HG03108 (cell line): ENCODE measurements around the gene COL25A1.
"Not testable (repeated sequence)": the region's sequence is repeated elsewhere in the genome, so short reads cannot be mapped to it uniquely, and the experiment has no call there.

ENCODE experiments used
- ATAC-seq: cut with Tn5 transposase; IDR thresholded peaks from one replicate; pipeline ENCODE4 v1.9.1; 2021; ENCODE audit warnings: moderate library complexity; ENCODE audit not compliant: unreplicated experiment

The COL25A1 gene

DNA sequence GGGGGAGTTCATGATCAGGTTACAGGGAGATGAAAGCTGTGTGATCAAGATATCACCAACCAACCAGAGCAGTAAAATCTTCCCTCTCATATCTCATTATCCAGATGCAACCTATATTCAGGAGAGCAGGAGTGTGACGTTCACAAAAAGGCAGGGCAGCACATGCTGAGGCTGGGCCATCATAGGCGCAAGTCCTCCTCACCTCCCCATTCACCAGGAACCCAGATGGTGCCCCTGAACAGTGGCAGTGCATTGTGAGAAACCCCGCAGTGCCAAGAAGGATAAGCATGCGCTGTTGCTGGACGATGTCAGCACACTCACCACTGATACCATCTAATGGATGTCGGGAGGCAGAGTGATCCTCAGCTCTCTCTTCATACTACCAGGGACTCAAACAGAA is 170.9 kb downstream of the COL25A1 start:
- ATAC-seq, result no peak

DNA sequence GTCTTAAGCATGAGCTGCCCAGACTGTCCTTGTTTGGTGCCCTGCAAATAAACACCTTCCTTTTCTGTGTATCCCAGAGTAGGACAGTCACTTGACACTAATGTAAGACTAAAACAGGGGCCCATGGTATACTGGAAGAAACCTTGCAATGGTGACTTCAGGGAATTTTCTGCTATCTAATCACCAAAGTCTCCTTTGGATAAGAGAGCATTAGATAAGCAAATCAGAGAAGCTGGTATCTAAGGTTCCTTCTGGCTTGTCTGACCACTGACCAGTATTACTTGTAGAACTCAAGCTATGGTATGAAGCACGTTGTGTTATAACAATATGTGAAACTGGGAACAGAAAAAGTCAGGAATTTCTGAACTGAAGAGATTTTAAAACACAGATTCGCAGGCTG is 173.9 kb downstream of the COL25A1 start:
- ATAC-seq, result no peak

DNA sequence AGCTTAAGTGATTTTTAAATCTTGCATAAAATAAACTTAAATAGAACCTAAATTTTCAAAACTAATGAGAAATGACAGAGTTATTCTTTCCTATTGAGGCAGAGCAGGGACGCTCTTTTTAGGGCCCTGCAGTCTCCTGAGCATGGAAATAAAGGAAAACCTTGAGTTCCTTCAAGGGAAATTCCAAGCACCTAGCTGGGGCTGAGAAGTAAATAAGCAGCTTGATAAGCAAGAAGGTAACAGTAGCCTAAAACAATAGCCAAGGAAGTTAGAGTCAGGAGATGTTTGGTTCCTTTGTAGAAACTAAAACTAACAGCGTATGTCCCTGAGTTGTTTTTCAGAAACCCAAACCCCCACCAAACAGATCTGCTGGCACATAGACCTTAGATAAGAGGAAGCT is 174.6 kb downstream of the COL25A1 start:
- ATAC-seq, result no peak

DNA sequence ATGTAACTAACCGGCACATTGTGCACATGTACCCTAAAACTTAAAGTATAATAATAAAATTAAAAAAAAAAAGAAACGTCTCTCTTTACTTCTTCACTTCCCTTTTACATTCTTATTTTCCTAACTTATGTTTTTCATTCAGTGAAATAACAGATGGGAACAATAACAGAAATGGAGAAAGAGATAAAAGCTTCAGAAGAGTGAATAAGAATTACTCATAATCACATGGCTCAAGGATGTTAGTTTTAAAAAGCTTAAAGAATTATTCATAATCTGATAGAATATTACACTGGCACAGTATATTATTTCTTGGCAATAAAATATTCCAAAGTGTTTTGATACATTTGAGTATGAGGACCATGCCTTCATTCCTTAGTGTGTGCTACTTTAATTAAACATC is 175.6 kb downstream of the COL25A1 start:
- no peak for ATAC-seq

DNA sequence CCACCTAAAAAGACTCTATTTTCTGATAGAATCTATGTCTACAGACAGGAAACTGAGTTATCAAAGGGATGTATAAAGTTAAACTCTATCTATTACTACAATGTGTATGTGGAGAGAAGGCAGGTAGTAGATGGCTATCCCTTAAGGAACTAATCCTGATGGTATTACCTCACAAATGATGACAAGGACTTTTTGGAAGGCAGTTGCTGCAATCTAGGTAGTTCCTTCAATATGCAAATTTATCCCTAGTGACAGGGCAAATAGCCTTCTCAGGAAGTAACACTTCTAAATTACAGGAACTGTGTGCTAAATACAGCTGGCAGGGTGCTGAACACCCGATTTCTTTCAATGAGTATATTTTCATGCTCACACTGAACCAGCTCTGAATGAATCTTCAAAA is 177.4 kb downstream of the COL25A1 start:
- ATAC-seq, result no peak

DNA sequence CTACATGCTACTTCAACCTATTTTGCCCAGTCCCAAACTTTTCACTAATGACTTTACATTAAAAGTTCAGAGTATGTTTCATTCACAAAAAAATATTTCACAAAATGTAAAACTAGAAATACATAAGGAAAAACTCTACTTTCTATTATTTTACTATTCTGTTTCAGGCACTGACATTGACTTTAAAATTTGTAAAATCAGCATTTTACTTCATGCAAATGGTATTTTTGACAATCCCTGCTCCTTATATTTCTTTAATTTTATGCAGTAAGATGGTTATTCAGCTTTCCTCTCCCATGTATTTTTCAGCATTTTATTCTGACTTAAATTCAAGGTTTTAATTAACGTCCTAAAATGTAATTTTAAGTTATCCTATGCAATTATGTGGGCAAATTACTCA is 178.5 kb downstream of the COL25A1 start:
- ATAC-seq, result no peak

DNA sequence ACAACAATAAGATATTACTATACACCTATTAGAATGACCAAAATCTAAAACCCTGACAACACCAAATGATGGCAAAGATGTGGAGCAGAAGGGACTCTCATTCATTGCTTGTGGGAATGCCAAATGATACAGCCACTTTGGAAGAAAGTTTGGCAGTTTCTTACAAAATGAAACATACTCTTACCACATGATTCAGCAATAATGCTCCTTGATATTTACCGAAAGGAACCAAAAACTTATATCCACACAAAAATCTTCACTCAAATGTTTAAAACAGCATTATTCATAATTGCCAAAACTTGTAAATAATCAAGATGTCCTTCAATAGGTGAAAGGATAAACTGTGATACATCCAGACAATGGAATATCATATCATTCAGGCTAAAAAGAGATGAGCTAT is 180.9 kb downstream of the COL25A1 start:
- no peak for ATAC-seq

DNA sequence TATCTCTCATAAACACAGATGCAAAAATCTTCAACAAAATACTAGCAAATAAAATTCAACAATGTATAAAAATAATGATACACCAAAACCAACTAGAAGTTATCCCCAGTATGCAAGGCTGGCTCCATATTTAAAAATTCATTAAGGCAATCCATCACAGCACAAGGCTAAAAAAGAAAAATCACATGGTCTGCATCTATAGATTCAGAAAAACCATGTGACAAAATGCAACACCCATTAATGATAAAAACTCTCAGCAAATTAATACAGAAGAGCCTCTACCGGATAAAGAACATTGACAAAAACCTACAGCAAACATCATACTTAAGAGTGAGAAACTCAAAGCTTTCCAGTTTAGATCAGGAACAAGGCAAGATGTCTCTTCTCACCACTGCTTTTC is 182.6 kb downstream of the COL25A1 start:
- ATAC-seq, result no peak

DNA sequence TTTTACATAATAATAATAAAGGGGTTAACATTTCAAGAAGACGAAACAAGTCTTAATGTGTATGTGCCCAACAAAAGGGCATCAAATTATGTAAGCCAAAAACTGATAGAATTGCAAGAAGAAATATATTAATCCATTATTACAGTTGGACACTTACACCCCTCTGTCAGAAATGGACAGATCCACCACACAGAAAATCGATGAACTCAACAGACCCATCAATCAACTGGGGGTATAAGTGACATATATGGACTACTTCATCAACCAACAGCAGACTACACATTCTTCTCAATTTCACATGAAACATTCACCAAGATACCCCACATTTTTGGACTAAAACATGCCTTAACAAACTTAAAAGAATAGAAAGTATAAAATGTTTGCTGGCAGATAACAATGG is 183.8 kb downstream of the COL25A1 start:
- no peak for ATAC-seq

DNA sequence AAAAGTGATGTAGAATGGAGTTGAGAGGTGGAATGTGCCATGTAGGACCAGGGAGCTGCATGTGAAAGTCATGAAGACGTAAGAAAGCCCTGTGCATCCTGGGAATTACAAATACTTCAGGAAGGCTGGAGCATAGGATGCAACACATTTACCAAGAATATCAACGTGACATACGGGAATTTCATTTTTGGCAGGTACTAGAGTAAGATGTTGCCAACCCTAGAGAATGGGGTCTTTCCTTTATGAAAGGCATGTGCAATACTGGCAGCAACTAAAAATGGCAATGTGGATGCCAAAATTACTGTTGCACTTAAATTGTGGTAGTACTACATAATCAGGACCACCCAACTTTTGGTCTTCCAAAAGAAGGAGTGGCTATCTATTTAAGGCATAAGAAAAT is 188.0 kb downstream of the COL25A1 start:
- no peak for ATAC-seq

DNA sequence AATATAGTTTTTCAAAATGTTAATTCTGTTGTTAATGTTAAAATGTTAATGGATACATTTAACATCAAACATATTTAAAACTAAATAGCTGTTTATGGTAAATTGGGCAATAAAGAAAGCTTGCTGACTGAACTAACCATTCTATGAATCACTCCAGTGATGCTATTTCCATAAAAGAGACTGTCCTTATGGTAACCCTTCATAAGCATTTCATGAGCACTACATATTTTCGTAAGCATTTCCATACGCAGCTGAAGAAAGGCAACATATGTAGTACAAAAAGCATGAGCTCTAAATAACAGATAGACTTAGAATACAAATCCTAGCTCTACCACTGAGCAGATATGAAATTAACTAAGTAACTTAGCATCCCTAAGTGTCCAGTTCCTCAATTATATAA is 188.9 kb downstream of the COL25A1 start:
- ATAC-seq, result no peak

DNA sequence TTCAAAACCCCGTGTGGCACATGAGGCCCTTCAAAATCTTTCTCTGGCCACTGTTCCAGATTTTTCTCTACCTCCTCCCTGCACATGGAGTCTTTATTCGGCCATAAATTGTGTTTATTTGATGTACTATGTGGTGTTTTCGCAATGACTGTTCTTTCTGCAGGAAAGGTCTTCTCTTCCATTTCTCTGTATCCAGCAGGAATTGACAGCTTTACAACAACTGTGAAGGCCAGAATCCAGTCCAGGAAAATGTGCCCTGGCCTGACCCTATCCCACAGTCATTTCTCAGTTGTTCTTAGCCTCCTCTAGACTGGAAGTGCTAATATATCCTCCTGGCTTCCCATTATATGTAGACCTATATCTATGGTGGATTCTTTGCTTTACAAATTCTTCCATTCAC is 191.4 kb downstream of the COL25A1 start:
- ATAC-seq, result no peak

DNA sequence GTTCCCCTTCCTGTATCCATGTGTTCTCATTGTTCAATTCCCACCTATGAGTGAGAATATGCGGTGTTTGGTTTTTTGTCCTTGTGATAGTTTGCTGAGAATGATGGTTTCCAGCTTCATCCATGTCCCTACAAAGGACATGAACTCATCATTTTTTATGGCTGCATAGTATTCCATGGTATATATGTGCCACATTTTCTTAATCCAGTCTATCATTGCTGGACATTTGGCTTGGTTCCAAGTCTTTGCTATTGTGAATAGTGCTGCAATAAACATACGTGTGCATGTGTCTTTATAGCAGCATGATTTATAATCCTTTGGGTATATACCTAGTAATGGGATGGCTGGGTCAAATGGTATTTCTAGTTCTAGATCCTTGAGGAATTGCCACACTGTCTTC is 194.2 kb downstream of the COL25A1 start:
- not testable (repeated sequence) for ATAC-seq

DNA sequence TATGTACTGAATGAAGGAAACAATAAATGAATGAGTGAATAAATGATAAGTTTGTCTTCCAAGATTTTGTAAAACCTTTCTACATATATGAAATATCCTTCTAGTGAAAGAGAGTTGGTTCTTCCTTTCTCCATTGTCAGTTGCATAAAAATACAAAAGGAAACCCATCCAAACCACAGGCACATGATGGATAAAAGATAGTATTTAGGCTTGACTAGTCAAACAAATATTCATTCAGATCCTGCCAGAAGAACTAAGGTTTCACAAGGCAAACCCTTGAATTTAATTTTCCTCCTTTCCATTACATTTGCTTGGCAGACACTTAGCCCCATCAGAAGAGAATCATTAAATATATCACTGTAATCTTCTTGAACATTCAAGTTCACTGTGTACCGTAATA is 208.4 kb downstream of the COL25A1 start:
- no peak for ATAC-seq

DNA sequence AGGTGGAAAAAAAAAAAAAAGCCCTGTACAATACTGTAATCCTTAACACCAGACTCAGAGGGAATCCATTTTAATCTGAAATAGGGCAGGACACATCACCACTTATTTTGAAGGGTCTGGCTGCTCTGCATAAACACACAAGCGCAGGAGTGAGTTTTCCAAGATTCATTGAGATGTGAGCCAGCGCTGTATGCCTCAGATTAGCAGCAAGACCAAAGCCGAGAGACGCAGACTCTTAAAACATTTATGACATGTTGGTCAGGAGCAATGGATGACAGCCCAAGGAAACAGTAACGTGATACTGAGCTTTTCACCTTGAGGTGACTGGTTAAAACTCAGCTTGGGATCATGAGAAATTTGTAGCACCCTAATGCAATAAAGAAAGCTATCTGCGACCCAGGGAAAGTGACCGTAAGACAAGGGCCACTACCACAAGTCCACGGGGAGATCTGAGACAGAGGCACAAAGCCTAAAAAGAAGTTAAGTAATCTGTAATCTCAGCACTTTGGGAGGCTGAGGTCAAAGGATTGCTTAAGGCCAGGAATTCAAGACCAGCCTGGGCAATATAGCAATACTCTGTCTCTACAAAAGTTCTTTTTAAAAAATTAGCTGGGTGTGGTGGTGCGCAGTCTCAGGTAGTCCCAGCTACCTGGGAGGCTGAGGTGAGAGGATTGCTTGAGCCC is 210.6 kb downstream of the COL25A1 start:
- ATAC-seq, result no peak

DNA sequence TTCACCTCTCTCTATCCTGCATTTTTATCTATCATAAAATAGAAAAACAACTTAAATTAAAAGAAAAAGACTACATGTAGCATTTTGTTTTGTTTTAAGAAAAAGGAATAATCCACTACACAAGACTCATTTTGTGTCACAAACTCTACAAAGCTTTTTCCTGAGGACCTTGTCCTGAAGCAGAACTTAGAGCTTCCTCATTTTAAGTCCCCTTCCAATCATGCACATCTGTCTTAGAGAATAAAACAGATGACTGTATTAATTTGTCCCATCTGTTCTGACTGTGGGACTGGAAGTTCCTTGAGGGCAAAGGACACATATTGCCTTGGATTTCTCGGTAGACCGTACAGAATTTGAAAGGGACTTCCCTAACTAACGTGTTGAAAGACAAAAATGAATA is 218.5 kb downstream of the COL25A1 start:
- no peak for ATAC-seq

DNA sequence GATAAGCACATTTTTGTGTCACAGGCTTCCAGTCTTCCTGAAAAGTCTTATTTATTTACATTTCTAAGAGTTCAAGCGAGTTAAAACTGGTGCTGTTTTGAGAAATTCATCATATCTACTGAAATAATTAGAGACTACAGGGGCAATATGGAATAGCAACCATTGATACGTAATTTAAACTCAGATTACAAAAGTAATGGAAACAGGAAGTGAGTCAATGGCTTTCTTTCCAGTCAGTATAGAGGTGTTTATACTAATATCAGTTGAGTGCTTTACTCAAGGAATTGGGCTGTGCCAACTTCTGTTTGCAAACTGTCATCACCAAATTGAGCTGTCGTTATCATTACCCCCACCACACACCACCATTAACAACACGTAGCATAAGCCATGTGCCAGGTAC is 222.7 kb downstream of the COL25A1 start:
- no peak for ATAC-seq

DNA sequence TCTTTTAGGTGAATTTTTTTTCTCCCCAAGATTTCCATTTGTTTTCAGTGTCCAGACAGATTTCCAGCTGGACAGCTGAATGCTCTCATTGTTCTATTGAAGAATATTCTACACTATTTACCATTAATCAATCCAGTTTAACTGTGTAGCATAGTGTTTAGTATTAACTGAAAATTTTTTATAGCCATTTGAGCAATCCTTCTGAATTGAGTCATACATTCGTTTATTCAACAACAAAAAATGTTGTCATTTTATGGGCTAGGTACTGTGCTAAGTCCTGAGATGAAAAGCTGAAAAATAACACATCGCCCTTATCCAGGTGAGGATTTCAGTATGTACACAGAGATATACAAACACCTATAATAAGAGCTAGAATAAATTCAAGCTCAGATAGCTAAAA is 223.3 kb downstream of the COL25A1 start:
- ATAC-seq, result no peak

DNA sequence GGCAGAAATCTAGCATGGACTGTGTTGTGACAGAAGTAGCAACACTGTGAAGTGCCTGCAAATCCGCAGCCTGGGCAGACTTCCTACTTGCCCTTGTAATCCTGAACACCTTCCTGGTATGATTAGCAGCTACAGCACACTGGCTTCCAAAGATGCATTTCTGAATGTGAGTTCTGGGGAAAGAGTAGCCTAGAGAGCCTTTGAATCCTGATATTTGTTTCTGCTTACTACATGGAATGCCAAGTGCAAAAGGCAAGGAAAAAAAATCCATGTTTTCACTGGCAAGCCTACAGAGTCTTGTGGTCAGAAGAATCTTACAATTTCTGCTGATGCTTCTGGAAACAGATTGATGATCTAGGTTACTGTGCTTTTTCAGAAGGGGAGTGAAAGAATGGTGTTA is 223.7 kb downstream of the COL25A1 start:
- ATAC-seq, result no peak

DNA sequence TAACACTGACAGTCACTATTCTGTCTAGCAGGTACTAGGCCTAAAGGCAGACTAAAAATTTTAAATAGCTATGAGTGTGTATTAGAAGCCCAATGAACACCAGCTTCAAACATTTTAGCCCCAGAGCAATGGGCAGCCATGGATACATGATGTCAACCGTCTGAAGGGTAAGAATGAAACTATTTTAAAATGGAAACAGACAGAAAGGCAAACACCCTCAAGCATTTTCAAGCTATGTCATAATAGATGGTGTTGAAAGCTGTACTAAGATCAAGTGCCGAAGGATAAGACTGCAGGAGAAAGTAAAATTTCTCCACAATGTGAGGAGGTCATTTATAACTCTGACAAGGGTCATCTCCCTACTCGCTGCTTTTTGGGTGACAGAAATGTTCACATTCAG is 225.0 kb downstream of the COL25A1 start:
- no peak for ATAC-seq

DNA sequence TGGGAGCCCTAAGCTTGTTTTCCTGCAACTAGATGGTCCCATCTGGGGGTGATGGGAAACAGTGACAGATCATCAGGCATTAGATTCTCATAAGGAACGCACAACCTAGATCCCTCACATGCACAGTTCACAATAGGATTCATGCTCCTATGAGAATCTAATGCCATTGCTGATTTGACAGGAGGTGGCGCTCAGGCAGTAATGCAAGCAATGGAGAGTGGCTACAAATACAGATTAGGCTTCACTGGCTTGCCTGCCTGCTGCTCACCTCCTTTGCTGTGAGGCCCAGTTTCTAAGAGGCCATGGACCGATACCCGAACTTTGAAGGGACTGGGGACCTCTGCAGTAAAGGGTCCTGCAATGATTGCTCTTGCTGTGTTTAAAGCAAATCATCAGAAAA is 225.7 kb downstream of the COL25A1 start:
- not testable (repeated sequence) for ATAC-seq

DNA sequence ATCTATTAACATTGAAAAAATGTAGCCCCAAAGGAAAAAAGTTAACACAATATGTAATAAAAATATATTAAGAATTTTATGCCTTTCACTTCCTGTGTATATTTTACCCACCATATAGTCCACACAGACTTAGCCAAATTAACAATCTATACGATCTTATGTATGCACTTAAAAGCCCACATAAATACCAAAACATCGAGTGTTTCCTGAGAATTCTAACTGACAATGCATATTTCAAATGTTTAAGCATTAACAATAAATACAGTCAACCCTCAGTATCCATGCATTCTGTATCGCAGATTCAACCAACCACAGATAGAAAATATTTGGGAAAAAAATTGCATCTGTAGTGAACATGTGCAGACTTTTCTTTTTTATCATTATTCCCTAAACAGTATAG is 226.8 kb downstream of the COL25A1 start:
- ATAC-seq, result no peak

DNA sequence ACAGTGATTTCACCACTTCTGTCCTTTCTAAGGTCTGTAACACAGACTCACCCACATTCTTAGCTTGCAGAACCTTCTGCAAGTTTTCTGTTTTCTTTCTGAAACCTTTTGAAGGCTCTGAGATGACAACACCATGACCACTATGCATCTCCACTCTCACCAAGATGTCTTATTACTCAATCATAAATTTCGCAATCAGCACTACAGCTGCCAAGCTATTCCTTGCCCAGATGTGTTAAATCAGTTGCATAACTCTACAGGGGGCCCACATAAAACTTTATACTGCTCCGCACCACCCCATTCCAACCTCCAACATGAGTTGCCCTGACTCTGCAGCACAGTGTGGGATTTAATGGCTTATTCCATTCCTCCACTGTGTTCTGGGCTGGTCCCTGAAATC is 229.9 kb downstream of the COL25A1 start:
- ATAC-seq, result no peak

DNA sequence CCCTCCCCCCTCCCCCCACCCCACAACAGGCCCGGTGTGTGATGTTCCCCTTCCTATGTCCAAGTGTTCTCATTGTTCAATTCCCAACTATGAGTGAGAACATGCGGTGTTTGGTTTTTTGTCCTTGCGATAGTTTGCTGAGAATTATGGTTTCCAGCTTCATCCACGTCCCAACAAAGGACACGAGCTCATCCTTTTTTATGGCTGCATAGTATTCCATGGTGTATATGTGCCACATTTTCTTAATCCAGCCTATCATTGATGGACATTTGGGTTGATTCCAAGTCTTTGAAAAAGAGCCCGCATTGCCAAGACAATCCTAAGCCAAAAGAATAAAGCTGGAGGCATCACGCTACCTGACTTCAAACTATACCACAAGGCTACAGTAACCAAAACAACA is 231.8 kb downstream of the COL25A1 start:
- ATAC-seq, result not testable (repeated sequence)
